GM10266 (cell line): ENCODE results near the gene GALNT2.

ENCODE experiments used
- DNase-seq: peaks from one replicate; pipeline ENCODE4 v3.0.0; 2012; ENCODE audit errors: extremely low spot score
- CTCF ChIP-seq: IDR thresholded peaks from 2 replicates; pipeline ENCODE4 v1.5.1; 2012; ENCODE audit warnings: mild to moderate bottlenecking, low read depth; ENCODE audit not compliant: control insufficient read depth, insufficient read depth; ENCODE audit errors: missing control alignments

The GALNT2 gene

GRCh38 chr1:230316864-230317745, 250.1 kb downstream of the GALNT2 start:
- no peak for DNase-seq
- no peak for TF ChIP-seq CTCF

- TF ChIP-seq CTCF = no peak
These were observed 251.1 kb downstream of the GALNT2 start for GRCh38 chr1:230317823-230318819.

DNA sequence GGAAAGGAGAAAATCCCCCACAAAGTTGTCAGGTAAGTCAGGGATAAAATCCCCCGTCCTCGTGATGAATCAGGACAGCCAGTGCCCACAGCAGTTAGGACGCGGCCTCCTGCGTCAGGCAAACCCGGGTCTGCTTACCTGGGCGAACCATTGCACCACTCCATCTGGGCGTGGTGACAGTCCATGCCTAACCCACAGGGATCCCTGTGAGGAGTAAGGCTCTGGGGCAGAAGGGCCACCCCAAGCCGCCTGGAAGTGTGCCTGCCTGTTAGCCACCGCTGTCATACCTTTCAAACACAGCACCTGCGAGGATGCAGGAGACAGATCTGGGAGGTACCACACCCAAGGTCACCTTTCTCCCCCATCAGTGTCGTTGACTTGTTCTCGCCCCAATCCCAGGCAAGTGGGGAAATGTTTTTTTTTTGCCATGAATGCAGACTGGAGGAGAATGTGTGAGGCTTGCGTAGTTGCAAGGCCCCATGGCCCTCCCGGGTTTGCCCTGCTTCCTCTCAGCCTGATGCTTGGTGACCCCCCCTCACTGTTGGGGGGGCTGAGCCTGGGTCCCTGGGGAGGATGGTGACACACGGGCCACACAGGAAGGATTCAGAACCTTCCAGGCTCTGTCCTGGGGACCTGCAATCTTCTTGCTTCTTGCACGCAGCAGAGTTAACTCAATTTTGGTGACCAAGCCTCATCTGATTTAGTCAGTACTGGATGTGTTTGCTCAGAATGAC, 252.1 kb downstream of the GALNT2 start:
- TF ChIP-seq CTCF = no peak
- DNase-seq = no peak

More at GRCh38 chr1:230317823-230318819, 251.1 kb downstream of the GALNT2 start:
- no peak for DNase-seq

DNA sequence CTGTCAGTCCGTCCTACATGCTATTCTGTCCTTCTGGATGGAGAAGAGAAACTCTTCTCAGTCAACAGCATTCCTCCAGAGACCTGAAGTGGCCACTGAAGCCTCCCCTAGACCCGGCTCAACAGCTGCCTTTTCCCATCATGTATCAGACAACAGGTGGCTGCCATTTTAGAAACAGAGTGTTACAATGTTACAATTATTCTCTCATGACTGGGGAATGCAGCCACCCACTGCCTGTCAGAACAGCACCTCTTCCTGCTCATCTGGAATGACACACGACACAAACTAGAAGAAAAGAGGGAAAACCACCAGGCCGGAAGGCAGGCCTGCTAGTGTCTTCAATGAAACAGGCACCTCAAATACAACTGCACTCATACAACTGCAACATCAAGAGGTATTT, 253.8 kb downstream of the GALNT2 start:
- TF ChIP-seq CTCF = no peak
- DNase-seq = no peak

DNA sequence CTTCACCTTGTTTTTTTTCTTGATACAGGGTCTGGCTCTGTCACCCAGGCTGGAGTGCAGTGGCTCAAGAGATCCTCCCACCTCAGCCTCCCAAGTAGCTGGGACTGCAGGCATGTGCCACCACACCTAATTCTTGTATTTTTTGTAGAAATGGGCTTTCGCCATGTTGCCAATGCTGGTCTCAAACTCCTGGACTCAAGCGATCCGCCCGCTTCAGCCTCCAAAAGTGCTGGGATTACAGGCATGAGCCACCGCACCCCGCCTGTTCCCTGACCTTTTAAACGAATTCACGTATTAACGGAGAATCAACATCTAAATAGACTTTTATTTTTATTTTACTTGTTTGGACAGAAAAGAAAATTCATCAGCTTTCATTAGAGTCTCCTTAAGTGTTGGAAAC, 254.3 kb downstream of the GALNT2 start:
- TF ChIP-seq CTCF = no peak
- no peak for DNase-seq

- DNase-seq = no peak
- no peak for TF ChIP-seq CTCF
These were observed 254.8 kb downstream of the GALNT2 start for GRCh38 chr1:230321741-230322420.
